NCI-H2171 (cell line): ENCODE data around the gene AKAP11.

ENCODE experiments used
- DNase-seq: peaks from one replicate; lab custom pipeline; 2025; lab: John Stamatoyannopoulos, UW

The AKAP11 gene

DNA sequence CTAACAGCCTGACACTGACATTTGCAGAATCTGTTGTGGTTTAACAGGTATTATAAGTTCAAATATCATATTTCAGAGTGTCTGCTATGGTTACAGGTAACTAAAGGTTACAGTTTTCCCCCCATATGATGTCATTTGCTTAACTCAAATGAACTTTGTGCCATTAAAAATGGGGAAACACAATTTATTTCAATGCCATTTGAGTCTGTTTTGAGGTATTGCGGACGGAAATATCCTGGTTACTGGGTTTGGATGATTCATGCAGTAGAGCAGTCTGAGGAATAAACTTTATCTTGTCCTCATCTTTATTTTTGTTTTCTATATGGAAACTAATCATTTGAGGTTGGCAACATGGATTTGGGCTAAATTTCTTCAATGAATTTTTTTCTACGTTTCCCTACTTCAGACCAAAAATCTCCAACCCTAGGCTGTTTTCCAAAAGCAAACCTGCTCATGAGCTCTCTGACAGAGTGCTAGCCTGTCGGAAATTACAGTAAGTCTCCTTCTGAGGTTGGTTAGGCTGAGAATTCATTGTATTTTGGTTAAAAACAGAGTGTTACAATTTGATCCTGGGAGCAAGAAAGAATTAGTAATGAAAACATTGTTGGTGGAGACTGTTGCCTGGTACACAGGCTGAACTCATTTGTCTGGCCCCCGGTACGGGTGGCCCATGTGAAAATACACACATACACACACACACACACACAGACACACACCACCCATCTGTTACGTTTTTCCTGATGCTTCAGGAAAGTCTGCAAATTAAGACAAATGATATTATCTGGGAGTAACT lies 66.1 kb downstream of the AKAP11 start:
- DNase-seq: no peak

GRCh38 chr13:42345367-42345766 lies 73.4 kb downstream of the AKAP11 start:
- no peak for DNase-seq

- DNase-seq: no peak
These were observed 76.6 kb downstream of the AKAP11 start for GRCh38 chr13:42348576-42348975.

GRCh38 chr13:42350141-42350540 lies 78.2 kb downstream of the AKAP11 start:
- no peak for DNase-seq

- DNase-seq: no peak
These were observed 82.5 kb downstream of the AKAP11 start for GRCh38 chr13:42354241-42355091.

- DNase-seq: no peak
These were observed 83.1 kb downstream of the AKAP11 start for GRCh38 chr13:42355092-42355485.

GRCh38 chr13:42355491-42356183 lies 83.7 kb downstream of the AKAP11 start:
- DNase-seq: no peak

DNA sequence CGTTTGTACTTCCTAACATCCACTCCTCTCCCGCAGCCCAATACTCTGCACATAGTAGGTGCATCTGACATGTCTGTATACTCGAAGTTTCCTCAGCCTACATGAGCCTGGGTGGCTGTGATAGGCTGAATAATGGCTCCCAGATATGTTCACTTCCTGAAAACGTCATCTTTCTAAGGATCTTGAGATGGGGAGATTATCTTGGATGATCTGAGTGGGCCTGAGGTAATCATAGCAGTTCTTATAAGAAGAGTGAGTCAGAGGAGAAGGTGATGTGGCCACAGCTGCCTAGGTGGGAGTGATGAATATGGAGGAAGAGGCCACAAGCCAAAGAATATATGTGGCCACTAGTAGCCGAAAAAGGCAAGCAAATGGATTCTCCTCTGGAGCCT lies 84.2 kb downstream of the AKAP11 start:
- DNase-seq: no peak

DNA sequence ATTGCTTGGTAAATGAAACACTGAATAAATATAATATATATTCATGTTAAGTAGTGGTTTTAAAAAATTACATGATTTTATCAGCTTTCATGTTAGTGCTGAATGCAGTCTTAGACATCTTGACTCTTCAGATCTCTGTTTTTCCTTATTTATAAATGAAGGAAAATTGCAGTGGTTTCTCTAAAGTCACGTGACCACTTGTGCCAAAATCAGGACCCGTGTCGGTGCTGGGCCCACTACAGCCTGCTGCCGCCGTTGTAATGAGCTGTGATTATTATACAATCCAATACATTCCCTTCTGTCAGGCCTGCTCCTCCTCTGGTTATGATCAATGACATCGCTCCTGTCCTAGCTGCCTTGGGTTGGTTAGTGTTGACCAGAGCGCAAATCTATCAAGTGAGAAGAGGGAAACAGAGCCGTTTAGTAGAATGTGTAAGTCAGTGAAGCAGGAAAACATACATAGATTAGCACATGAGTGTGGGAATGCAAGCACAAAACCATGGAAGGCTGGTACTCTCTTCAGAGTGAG lies 88.2 kb downstream of the AKAP11 start:
- DNase-seq: no peak

DNA sequence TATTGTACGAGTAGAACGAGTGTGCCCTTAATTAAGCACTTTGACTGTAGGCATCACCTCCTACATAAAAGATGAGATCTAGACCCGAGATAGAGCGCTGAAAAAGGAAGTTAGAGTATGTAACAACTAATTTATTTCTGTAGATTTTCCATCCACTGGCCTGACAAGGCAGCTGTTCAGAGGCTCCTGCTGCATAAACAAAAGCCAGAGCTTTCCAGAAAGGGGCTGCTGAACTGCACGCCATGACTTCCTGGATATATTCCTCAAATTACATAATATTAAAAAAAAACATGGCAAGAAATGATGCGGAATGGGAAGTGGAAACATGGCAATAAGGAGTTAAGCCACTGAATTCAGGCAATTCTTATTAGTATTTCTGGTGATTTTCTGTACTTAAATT lies 89.7 kb downstream of the AKAP11 start:
- no peak for DNase-seq

DNA sequence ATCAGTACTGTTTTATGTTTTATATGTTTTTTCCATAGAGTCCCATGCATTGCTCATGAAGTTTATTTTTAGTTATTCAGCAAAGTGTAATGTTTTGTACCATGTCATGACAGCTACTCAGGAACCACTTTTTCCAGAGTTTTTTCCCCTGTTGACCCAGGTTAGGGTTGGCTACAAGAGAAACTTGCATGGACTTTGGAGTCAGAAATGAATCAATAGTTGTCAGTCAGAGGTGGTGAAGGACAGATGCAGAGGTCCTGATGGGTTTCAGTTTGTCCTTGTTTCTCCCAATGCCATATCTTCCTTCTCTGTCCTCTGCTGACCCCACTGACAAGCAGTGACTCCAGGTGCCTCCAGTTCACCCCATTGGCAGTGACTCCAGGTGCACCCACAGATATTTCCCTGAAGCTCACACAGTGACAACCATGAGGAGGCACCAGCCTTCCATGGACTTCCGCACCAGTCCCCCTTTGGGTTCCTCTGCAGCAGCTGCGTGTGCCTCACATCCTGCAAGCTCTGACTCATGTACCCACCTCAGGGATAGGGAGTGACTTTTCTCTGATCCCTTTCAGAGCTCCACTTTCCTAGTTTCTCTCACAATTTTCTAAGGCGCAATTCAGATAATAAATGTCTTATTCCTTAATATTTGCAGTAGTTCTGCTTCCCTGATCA lies 92.1 kb downstream of the AKAP11 start:
- DNase-seq: no peak

DNA sequence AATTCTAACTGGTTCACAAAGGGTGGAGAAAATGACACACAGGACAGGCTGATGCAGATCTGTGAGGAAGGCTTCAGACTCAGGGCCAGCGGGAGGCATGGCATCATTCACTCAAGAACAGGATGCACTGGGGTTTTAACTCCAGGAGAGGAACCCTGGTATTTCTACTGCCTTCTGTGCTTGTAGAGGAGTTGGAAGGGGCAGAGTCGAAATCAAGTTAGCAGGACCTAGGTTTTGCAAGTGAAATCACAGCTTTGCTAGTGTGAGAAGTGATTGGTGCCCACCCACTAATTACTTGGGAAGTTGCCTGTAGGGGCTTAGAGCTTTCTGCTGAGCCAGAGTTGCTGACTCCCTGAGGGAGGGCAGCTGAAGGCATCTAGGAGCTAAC lies 92.7 kb downstream of the AKAP11 start:
- no peak for DNase-seq

DNA sequence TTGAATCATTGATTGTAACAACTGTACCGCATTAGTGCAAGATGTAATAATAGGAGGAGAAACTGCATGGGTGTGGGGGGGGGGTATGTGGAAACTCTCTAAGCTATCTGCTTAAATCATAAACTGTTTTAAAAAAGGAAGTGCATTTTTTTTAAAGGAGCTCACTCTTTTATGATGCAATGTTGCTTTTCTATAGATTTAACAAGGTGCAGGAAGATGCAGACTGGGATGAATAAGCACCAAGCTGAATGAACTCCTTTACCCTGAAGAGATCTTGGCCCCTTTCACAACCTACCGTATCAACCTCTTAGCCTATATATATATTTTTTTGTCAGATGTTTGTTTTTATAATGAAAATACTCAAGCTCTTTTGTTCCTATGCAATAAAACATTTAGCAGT lies 95.9 kb downstream of the AKAP11 start:
- no peak for DNase-seq

- no peak for DNase-seq
These were observed 97.3 kb downstream of the AKAP11 start for GRCh38 chr13:42369071-42369797.

GRCh38 chr13:42370229-42370628 lies 98.3 kb downstream of the AKAP11 start:
- DNase-seq: no peak
